HG02943 (cell line): ENCODE data around the gene ZDHHC24.
"Not testable (repeated sequence)": the region's sequence is repeated elsewhere in the genome, so short reads cannot be mapped to it uniquely, and the experiment has no call there.

Source experiments
- ATAC-seq: cut with Tn5 transposase; IDR thresholded peaks from one replicate; pipeline ENCODE4 v1.9.1; 2021; ENCODE audit warnings: mild to moderate bottlenecking, low read depth, moderate library complexity; ENCODE audit not compliant: unreplicated experiment

ZDHHC24 gene

GRCh38 chr11:66545701-66546367 lies at the start of gene ZDHHC24:
Gene ZDHHC24, minus strand, starts transcription at chr11:66546048. Its CDS starts 45 bp downstream, at chr11:66546003.
- ATAC-seq, result peak; percentile 57

- no peak for ATAC-seq
These were observed 49.5 kb upstream of the ZDHHC24 start for GRCh38 chr11:66595245-66595904.

GRCh38 chr11:66593650-66594049 lies 47.8 kb upstream of the ZDHHC24 start:
- no peak for ATAC-seq

GRCh38 chr11:66593303-66593635 lies 47.4 kb upstream of the ZDHHC24 start:
- no peak for ATAC-seq

GRCh38 chr11:66592457-66593302 lies 46.8 kb upstream of the ZDHHC24 start, which contains the start of the genes CCDC87 and CCS:
Gene CCDC87, minus strand, starts transcription at chr11:66593063. Its CDS starts 48 bp downstream, at chr11:66593015.
Gene CCS, plus strand, starts transcription at chr11:66593185. Its CDS starts 77 bp downstream, at chr11:66593262.
- ATAC-seq, result peak; percentile 84

GRCh38 chr11:66591175-66591574 lies 45.3 kb upstream of the ZDHHC24 start:
- no peak for ATAC-seq

GRCh38 chr11:66589996-66590675 lies 44.3 kb upstream of the ZDHHC24 start:
- no peak for ATAC-seq

- not testable (repeated sequence) for ATAC-seq
These were observed 43.5 kb upstream of the ZDHHC24 start for GRCh38 chr11:66589315-66589714.

- no peak for ATAC-seq
These were observed 40.3 kb upstream of the ZDHHC24 start for GRCh38 chr11:66586136-66586535.

GRCh38 chr11:66585447-66585846 lies 39.6 kb upstream of the ZDHHC24 start:
- ATAC-seq, result not testable (repeated sequence)

- not testable (repeated sequence) for ATAC-seq
These were observed 36.8 kb upstream of the ZDHHC24 start for GRCh38 chr11:66582565-66583147.

GRCh38 chr11:66581261-66581660 lies 35.4 kb upstream of the ZDHHC24 start:
- ATAC-seq, result no peak

GRCh38 chr11:66580803-66581202 lies 35.0 kb upstream of the ZDHHC24 start:
- ATAC-seq, result no peak

- ATAC-seq, result no peak
These were observed 33.3 kb upstream of the ZDHHC24 start for GRCh38 chr11:66579017-66579606.

- ATAC-seq, result no peak
These were observed 25.0 kb upstream of the ZDHHC24 start for GRCh38 chr11:66570850-66571180.

- ATAC-seq, result no peak
These were observed 24.4 kb upstream of the ZDHHC24 start for GRCh38 chr11:66570079-66570849.

GRCh38 chr11:66569076-66569475 lies 23.2 kb upstream of the ZDHHC24 start:
- ATAC-seq, result no peak

- no peak for ATAC-seq
These were observed 22.5 kb upstream of the ZDHHC24 start, which contains the start of gene CTSF for GRCh38 chr11:66568124-66568916. Gene CTSF, minus strand, starts transcription at chr11:66568606. Its CDS starts 120 bp downstream, at chr11:66568486.
